C4-2B (cell line): ENCODE data around the gene FAM110A.

ENCODE experiments used
- H3K27ac ChIP-seq: fragments of 450-650 bp; 2 replicates; pipeline ENCODE4 v1.5.1; 2017
- ZFX ChIP-seq: fragments of 450-650 bp; IDR thresholded peaks from 2 replicates; pipeline ENCODE4 v1.6.1; 2017
- TF ChIP-seq, protein P1 (sequence below): fragments of 450-650 bp; conservative IDR thresholded peaks from 2 replicates; pipeline ENCODE4 v1.5.1; 2017; ENCODE audit warnings: mild to moderate bottlenecking

FAM110A gene

DNA sequence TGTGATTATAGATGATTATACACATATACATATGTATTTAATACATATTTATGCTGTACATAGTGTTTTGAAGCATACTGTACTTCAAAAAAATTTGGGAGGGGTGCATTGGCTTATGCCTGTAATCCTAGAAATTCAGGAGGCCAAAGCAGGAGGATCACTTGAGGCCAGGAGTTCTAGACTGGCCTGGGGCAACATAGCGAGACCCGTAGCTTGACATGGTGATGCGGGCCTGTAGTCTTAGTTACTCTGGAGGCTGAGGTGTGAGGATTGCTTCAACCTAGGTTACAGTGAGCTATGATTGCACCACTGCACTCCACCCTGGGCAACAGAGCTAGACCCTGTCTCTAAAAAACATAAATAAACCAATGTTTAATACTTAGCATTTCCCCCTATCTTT lies 1.6 kb upstream of the FAM110A start:
- TF ChIP-seq, protein P1, sequence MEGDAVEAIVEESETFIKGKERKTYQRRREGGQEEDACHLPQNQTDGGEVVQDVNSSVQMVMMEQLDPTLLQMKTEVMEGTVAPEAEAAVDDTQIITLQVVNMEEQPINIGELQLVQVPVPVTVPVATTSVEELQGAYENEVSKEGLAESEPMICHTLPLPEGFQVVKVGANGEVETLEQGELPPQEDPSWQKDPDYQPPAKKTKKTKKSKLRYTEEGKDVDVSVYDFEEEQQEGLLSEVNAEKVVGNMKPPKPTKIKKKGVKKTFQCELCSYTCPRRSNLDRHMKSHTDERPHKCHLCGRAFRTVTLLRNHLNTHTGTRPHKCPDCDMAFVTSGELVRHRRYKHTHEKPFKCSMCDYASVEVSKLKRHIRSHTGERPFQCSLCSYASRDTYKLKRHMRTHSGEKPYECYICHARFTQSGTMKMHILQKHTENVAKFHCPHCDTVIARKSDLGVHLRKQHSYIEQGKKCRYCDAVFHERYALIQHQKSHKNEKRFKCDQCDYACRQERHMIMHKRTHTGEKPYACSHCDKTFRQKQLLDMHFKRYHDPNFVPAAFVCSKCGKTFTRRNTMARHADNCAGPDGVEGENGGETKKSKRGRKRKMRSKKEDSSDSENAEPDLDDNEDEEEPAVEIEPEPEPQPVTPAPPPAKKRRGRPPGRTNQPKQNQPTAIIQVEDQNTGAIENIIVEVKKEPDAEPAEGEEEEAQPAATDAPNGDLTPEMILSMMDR: no peak
- no peak for TF ChIP-seq ZFX

DNA sequence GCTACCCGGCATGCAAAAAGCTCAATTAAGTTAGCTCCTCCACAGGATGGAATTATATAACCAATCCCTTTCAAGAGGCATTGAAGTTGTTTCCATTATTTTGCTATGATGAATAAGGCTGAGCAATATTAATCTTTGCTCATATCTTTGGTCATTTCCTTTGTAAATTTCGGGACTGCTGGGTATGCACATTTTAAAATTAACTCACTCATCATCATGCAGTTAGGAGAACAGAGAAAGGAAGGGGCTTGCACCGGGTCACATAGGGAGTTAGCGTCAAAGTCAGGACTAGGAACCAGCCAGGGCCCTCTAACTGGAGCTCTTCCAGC lies 430 bp upstream of the FAM110A start:
- H3K27ac ChIP-seq: peak overlapping the region; percentile 89
- no peak for TF ChIP-seq ZFX
- TF ChIP-seq, protein P1: no peak

More for the DNA sequence above, 1.6 kb upstream of the FAM110A start:
- H3K27ac ChIP-seq: no peak overlapping the region

DNA sequence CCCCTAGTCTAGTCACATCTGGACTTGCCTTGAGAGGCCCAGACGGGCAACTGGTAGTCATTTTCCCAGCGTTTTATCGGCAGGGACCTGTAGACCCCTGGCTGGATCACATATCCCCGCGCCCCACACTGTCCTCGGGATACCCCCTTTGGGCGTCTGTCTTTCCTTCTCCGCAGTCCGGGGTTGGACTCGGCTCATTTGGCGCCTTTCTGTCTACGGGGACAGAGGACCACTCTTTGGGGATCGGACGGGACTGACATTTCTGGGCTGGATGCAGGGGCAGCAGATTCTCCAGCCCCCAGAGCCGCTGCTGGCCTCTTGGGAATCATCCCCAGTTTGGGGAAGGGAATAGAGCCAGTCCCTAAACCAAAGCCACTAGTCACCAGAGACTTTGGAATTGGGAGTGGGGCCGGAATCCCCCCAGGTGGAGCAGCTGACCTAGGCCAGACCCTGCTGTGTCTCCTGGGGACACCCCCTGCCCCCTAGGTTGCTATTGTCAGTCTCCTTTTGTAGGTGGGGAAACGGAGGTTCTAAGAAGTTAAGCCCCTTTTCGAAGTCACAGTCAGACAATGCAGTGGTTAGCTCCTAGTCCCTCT lies 734 bp downstream of the FAM110A start:
- H3K27ac ChIP-seq: peak overlapping the region; percentile 89
- no peak for TF ChIP-seq ZFX
- TF ChIP-seq, protein P1: no peak

DNA sequence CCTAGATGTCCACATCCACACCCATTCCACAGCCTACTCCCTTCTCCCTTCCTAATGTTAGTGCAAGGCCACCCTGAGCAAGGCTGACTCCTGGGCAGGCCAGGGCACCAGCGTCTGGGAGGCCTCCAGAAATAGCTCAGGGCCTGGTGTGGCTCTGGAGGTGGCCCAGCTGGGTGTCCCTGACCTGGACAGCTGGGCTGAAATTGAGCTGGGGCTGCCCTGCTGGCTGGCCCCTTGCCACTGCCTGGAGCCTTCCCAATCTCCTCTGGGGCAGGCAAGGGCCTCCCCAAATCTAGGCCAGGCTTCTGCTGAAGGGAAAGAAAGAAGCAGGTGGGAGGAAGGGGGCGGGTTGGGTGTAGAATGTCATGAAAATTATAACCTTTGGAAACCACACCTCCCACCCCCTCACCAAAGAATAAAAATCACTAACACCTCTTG lies 2.1 kb downstream of the FAM110A start:
- no peak overlapping the region for H3K27ac ChIP-seq
- TF ChIP-seq, protein P1: no peak
- TF ChIP-seq ZFX: no peak

DNA sequence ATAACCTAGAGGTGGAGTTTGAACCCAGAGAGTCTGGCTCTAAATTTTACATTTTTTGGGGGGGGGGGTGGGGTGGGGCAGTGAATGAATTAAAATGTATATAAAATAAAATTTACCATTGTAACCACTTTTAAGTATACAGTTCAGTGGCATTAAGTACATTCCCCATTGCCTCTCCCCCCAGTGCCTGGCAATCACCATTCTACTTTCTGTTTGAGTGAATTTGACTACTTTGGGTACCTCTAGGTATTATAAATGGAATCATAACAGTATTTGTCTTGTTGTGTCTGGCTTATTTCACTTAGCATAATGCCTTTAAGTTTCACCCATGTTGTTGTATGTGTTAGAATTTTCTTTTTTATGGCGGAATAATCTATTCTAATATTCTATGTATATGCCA lies 2.7 kb downstream of the FAM110A start:
- no peak overlapping the region for H3K27ac ChIP-seq
- TF ChIP-seq, protein P1: no peak
- TF ChIP-seq ZFX: no peak

DNA sequence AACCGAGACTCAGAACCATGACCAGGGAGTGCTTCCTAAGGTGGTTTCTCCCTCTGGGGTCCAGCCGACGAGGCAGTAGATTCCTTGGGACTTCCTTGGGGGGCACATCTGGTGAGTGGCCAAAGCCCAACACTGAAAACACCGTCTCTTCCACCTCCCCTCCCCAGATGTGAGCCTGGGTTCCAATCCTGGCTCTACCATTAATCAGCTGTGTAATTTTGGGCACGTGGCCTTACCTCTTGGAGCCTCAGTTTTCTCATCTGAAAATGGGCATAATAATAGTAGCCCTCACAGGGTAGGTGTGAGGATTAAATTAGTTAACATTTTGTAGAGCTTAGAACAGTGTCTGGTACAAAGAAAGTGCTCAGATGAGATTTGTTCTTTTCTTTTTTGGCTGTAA lies 5.5 kb downstream of the FAM110A start:
- no peak for TF ChIP-seq ZFX
- TF ChIP-seq, protein P1: no peak
- no peak overlapping the region for H3K27ac ChIP-seq

DNA sequence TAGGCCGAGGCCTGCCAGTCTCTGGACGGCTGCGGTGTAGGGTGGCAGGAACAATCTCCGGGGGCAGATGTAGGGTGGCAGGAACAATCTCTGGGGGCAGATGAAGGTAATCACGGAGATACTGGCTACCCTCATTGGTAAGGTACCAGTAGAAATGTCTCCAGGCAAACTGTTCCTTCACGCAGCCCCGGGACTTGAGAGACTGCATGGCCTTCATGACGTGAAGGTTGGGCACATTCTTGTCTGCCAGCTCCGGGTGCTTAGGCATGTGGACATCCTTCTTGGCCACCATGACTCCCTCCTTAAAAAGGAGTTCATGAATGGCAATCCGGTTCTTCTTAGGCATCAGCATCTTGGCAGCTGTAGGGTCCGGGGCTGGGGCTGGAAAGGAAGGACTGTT lies 6.1 kb downstream of the FAM110A start:
- H3K27ac ChIP-seq: no peak overlapping the region
- TF ChIP-seq, protein P1: no peak
- no peak for TF ChIP-seq ZFX
